HG03565 (cell line): ENCODE data around the gene RAB11FIP3.

Experiments used
- ATAC-seq: cut with Tn5 transposase; IDR thresholded peaks from one replicate; pipeline ENCODE4 v1.9.1; 2021; ENCODE audit warnings: mild to moderate bottlenecking, moderate library complexity; ENCODE audit not compliant: unreplicated experiment

The RAB11FIP3 gene

DNA sequence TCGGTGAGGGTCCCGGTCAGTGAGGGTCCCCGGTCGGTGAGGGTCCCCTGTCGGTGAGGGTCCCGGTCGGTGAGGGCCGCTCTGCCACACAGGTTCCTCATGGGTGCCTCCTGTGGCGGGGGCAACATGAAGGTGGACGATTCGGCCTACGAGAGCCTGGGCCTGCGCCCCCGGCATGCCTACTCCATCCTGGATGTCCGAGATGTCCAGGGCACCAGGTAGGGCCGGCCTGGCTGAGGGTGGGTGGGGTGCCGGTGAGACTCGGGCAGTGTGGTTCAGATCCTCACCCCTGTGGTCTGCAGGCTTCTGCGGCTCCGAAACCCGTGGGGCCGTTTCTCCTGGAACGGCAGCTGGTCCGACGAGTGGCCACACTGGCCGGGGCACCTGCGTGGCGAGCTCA lies 125.8 kb downstream of the RAB11FIP3 start:
- no peak for ATAC-seq

DNA sequence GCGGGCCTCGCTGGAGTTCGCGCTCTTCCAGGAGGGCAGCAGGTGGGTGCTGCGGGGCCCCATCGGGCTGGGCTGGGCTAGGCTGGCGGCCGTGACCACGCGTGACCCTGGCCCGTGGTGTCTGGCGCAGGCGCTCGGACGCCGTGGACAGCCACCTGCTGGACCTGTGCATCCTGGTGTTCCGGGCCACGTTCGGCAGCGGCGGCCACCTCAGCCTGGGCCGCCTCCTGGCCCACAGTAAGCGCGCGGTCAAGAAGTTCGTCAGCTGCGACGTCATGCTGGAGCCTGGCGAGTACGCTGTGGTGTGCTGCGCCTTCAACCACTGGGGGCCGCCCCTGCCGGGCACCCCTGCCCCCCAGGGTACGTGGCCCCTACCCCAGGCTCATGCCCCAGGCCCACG lies 126.7 kb downstream of the RAB11FIP3 start:
- no peak for ATAC-seq

DNA sequence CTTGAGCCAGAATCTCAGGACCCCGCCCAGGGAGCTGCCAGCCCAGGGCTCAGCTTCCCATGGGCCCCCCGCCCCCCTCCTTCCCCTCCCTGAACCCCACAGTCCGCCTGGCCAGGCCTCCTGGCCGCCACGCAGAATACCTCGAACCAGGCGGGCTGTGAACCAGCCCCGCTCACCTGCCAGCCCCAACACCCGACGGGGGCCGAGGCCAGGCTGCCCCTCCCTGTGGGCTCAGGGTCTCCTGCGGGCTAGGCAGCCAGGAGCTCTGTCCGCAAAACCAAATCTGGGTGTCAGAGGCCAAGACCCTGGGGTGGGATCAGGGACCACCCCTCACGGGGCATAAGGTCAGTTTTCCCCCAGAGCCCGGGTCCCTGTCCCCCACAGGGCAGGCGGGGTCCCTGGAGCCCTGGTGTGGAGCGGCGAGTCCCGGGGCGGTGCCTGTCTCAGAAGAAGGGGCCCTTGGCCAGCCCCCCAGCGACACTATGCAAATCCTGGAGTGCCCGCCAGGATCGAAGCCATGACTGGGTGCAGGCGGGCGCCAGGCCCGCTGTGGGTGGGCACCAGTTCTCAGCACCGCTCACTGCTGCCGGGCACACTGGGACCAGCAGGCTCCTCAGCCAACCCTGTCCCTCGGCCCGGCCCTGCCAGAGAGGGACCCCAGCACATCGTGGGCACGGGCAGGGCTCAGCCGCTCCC lies 128.3 kb downstream of the RAB11FIP3 start:
- ATAC-seq: no peak

DNA sequence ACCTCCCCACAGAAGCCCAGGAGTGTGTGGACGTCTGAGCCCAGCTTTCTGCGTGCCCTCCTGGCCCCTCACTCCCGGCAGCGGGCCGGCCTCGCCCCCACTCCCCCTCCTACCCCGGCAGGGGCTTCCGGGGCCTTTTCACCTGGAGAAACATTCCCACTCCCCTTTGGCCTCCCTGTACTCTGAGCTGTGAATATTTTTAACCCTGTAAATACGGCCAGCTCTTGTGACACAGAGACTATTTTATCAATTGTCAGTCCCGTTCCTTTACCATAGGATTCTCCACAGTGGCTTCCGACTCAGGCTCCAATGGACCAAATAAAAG lies 128.8 kb downstream of the RAB11FIP3 start:
- ATAC-seq: no peak

DNA sequence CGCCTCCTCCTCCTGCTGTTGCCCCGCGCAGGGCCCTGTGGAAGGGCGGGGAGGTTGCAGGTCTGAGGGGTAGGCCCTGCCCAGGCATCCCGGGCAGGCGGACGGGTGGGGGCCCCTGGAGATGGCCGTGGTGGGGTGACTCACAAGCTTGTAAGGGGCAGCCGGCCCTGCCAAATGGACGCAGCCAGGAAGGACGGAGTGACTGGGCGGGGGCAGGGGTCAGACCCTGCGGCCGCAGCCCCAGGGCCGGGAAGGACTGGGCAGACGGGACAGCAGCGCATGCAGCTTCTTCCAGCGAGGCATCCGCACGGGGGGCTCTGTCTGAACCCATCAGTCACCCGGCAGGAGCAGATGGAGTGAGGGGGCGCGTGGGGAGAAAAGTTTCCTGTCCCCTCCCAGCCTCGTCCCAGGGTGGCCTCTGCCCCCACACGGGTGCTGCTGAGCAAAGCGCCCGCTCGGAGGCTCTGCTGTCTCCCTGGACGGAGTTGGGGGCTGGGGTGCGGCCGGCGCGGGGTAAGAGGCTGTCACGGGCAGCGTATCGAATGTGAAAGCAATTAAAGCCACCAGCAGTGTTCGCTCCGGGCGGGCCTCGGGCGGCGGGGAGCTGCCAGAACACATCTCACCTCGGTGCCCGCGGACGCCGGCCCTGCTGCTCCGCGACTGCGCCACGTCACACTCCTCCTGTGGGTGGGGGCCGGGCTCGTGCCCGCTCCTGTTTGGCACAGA lies 129.4 kb downstream of the RAB11FIP3 start:
- ATAC-seq: no peak

DNA sequence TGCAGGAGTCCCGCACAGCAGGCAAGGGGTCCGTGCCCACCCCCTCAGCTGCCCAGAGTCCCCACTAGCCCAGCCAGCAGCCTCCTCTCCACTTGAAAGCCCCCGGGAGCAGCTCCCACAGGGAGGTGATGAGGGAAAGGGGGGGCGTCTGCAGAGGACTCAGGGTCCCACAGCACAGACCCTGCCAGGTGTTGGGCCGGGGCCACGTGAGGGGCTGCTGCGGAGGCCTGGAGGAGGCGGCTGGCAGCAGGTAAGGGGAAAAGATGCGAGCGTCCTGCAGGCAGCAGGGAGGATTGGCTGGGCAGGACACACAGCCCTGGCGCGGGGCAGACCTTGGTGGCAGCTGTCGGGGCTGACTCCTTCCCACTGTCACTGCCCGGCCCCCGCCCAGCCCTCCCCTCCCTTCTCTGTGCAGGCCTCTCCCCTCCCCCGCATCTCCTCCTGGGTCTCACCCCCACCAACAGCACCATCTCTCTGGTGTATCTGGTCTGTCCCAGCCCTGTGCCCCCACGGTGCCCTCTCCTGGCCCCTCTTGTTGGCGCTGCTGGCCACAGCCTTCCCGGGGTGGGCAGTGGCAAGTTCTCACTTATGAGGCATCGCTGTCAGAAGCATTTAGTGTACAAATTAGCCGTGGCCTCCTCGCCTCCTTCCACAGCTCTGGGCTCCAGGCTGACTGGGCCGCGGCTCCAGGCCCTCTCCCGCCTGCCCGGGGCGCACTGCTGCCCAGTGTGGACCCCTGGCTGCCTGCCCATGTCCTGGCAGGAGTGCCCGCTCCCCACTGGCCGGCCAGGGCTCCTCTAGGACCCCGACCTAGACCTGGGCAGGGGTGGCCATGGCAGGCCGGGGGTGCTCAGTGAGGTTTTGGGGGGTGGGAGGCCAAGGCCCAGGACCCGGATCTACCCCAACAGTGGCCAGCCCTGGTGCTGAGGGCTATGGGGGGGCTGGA lies 130.4 kb downstream of the RAB11FIP3 start:
- ATAC-seq: no peak

DNA sequence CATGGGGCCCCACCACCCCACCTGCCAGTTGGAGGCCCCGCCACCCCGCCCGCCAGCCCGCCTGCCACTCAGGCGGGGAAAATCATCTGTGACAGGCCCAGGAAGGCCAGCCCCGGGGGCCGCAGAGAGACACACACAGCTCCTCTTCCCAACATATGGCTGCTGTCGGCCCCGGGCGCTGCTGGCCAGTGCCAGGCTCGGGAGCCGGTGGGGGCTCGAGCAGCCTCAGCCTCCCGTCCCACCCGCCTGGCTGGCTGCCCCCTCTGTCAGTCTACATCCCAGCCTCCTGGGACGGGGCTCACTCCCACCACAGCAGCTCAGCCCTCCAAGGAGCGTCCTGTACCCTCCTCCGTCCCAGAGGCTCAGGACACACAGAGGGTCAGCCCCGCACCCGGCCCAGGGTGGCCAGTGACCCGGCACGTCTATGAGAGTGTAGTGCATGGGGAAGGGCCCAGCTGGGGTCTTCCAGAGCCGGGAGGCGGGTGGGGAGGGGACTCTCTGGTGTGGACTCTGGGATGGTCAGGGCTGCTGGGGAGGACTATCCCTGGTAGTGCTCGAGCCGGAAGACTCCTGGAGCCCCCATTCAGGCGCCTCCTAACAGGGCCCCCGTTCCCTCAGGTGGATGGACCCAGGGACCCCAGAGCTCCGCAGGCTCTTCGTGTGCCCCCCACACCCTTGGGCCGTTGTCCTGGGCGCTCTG lies 131.2 kb downstream of the RAB11FIP3 start:
- no peak for ATAC-seq

DNA sequence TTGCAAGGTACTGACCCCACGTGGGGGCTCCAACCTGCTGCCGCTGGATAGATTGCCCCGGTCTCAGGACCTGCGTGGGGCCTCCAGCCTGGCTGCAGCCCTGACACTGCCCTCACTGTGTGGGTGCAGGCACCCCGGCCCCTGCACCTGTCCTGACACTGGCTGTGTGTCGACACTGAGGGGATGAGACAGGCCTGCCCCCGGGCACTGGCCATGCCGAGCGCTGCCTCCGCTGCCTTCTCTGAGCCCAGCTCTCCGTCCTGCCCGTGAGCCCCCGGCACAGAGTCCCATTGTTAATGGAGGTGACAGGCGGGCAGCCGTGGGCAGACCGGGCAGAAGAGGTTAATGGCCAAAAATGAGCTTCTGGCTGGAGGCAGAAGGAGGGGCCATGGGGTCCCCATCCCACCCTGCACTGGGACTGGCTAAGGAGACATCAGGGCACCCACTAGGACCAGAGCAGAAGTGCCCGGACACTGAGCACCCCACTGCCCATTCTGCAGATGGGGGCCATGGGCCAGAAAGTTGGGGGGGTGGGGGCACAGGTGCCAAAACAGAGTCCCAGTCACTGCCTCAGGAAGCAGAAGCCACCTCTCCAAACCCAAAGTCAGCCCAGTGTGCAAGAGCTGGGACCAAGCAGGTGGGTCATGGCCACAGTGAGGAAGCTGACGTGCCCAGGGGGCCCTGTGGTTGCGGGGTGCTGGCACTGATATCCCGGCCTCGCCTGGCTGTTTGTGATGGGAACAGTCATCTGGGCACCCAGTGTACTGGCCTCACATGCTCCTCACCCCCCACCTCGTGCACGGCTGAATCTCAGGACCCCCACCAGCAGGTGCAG lies 132.2 kb downstream of the RAB11FIP3 start:
- no peak for ATAC-seq

DNA sequence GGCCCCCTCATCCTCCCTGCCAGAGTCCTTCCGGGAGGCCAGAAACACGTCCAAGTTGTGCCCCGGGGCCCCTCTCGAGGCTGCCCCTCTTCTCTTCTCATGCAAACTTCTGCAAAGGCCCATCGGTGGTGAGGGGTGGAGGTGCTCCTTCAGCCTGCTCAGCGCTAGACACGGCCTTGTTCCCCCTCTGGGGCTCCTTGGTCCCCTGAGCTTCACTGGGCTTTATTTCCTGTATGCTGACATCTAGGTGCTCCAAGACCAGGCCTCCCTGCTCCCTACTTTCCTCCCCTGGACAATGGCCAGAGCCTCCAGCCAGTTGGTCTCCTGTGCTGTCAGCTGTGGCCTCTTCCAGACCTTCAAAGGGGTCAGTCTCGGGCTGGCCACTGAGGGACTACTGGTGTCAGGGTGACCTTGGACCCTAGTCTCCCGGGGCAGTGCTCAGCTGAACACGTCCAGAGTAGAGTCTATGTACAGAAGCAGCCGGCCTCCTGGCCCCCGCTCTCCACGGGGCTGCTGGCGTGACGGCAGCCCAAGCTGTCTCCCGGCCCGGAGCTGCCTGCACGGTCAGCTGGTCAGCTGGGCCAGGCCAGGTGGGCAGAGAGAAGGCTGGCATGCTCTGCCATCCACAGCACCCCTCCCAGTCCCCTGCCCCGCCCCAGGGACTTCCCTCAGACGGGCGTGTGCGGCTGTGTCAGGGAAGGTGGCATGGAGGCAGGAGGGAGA lies 133.0 kb downstream of the RAB11FIP3 start:
- no peak for ATAC-seq

DNA sequence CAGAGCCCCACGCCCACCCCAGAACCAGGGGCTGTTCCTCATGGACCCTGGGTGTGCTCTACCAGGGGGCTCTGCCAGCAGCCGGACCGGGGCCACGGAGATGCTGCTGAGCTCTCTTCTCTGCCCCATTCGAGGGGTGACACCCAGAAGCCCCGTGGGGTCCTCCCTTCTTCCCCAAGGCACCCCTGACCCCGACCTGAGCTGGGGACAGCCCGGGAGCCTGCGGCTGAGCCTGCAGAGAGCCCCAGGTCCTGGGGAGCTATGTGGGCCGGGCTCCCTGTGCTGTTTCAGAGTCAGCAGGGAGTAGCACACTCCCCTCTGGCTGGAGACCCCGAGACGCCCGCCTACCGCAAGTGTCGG lies 133.6 kb downstream of the RAB11FIP3 start:
- ATAC-seq: no peak

DNA sequence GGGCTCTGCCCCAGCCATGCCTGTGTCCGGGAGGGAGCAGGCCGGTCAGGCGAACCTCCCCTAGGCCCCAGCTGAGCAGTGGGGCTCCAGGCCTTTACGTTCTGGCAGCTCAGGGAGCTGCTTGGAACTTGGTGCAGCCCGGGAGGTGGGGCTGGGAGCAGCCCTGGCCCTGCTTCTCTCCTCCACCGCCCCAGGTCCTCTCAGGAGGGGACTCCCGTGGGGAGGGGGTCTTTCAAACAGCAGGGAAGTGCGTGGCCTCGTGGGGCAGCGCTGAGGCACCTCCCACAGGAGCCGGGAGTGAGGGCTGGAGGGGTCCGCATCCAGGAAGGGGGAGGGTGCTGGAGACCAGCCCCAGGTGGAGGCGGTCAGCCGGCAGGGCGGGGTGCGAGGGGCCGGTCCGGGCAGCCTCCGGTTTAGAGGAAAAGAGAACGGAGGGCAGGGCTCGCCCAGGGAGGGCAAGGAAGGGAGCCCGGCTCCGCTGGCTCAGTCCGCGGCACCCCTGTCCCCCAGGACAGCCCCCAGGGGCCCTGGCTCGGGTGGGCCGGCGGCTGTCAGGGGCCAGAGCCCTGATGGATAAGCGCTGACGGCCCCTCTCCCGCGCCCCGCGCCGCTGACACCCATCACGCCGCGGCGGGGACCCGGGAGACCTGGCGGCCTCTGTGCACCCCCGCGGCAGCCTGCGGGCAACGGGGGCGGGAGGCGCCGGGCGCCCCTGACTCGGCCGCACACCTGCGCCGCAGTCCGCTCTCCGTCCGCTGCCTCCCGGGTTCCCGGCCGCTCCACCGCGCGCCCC lies 134.2 kb downstream of the RAB11FIP3 start:
- ATAC-seq: no peak

DNA sequence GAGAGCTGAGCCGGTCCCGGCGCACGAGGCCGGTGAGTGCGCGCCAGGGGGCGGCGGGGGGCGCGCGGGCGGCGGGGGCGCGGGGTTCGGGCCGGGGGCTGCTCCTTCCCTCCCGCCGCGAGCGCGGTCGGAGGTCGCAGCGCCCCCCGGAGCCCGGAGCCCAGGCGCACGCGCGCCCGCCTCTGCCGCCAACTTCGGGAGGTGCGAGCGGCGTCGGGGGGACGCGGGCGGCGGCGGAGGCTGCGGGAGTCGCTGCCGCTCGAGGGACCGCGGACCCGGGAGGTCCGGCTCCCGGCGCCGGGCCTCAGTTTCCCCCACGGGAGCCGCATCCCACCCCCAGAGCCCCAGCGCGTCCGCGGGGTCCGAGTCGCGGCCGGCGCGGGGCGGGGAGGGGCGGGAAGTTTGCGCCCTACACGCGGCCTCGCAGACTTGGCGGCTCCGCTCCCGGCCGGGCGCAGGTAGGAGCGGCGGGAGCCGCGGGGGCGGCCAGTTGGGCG lies 134.8 kb downstream of the RAB11FIP3 start, which contains the start of gene PRR35:
Gene PRR35, plus strand, starts transcription at position 191 of the 497 bp plus-strand sequence. CDS start 2,901 bp downstream, outside the sequence.
- ATAC-seq: no peak

DNA sequence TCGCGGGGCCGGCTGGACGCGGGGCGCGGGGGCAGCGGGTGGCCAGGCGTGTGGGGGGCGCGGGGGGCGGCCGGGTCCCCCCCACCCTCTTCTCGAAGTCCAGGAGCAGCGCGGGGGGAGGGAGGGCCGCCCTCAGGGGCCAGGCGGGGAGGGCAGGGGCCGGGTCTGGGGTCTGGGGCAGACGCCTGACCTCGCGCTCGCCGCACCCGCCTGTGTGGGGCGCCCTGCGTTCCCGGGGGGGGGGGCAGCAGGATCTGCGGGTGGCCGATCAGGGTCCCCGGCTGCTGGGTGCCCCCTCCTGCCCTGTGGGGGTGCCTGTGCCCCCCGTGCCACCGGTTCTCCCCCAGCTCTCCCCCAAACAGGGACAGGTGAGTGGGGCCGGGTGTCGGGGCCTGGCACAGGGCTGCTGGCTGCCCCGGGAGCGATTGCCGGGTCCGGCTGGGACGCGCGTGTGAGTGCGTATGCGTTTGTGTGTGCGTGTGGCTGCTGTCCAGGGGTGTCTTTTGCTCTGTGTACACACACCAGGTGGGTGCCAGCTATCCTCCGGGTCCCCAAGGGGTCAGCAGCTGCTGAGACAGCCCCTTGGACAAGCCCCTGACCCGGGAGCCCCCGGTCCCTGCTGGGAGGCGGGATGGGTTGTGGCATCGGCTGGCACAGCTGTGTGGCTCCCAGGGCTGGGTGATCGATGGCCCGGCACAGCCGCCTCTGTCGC lies 135.4 kb downstream of the RAB11FIP3 start:
- ATAC-seq: no peak

DNA sequence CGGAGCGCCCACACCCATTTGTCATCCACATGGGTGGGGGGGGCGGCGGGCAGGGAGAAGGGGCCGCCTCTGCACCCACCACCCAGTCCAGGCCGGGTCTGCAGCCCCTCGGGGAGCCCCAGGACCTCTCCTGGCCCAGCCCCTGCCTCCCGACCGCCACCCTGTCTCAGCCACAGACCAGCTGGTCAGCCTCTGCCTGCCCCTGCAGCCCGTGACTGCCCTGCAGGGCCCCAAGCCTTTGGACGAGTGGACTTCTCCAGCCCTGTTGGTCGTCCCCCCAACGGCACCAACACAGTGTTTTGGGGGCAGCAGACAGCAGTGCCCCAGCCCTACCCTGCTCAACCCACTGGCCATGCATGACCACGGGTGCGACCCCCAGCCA lies 136.0 kb downstream of the RAB11FIP3 start:
- ATAC-seq: no peak

DNA sequence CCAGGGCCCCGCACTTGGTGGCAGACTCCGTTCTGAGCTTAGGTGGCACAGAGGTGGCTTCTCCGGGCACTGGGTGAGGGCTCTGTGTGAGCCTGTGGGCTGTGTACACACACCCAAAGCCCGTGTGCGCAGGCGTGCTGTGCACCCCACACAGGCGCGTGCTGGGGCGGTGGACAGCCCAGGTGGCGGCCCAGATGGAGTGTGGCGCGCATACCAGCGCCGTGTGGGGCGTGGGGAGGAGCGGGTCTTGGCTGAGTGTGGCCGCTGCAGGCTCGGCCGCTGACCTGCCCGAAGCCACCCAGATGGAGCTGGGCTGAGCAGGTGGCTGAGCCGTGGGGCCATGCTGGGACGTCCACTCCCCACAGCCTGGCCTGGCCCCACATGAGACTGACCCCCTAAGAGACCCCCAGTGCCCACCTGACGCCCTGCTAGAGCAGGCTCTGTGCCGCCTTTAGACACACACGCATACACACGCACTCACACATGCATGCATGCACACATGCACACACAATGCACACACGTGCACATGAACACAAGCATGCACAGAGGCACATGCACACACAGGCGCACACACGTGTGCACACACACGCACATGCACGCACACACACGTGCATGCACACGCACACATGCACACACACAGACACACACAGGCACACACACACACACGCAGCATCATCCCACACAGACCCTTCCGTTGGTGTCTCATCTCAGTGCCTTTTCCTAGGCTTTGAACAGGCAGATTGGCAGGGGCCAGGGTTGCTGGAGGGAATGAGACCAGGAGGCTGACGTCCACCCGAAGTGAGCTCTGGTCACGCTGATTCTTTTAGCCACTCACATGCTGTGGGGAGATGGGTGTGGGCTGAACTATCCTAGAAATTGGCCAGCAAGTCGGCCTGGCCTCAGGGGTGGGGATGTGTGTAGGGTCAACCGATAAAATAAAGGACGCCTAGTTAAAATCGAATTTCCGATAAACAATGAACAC lies 136.8 kb downstream of the RAB11FIP3 start:
- ATAC-seq: no peak

DNA sequence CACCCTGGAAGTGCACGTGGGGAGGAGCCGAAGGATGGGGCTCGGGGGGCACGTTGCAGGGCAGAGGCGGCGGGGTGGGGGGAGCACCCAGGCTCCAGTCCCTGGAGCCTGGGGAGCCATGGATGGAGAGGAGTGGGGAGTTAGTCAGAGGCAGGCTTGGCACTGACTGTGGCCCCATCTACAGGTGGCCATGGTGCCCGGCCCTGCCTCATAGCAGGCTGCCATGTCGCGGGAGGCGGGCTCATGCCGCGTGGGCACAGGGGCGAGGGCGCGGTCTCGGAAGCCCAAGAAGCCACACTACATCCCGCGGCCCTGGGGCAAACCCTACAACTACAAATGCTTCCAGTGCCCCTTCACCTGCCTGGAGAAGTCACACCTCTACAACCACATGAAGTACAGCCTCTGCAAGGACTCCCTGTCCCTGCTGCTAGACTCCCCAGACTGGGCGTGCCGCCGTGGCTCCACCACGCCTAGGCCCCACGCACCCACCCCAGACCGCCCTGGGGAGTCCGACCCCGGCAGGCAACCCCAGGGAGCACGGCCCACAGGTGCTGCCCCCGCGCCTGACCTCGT lies 137.7 kb downstream of the RAB11FIP3 start:
- ATAC-seq: no peak
